ENCODE results near the gene AMFR.

GRCh38 chr16:56329887-56330286 is 95.5 kb downstream of the AMFR start:
- TF ChIP-seq CTCF (IDR thresholded peaks at IDR 0.05) (no peak), ZFX (IDR thresholded peaks at IDR 0.05; ENCODE audit: borderline replicate concordance) (no peak)

Measured in 22Rv1 (cell line).